HG02970 (cell line): ENCODE results near the gene TMEM108.
"Not testable (repeated sequence)": the region's sequence is repeated elsewhere in the genome, so short reads cannot be mapped to it uniquely, and the experiment has no call there.

ENCODE experiments used
- ATAC-seq: cut with Tn5 transposase; IDR thresholded peaks from one replicate; pipeline ENCODE4 v1.9.1; 2021; ENCODE audit warnings: mild to moderate bottlenecking, moderate library complexity, moderate number of reproducible peaks; ENCODE audit not compliant: unreplicated experiment, low FRiP score

Gene TMEM108

DNA sequence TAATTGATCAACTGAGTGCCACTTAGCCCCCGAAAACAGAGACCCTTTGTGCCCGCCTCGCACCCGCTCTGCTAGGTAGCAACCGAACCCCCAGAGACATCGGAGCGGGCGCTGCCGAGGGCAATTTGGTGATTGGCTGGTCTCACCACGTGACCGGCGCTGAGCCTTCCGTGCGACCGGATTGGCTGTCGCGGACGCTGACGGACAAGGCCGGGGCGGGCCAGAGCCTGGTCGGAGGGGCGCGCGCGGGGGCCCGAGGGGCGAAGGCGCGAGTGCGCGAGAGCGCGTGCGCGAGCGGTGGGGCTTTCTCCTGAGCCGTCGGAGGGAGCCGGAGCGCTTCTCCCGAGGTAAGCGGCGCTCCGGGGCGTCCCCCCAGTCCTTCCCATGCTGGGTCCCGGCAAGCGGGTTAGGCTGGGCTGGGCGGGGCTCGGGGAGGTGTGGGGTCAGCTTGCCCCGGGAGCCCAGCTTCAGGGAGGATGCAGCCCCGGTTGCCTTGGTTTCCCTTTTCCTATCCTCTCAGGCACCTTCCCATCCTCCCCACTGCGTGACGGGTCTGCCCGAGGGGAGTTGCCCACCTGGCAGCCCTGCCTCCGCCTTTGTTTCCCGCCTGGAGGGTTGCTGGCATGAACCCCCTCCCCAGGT, at the start of gene TMEM108:
TSS of gene TMEM108 (plus strand) at position 303 of the 642 bp plus-strand sequence.
- ATAC-seq: no peak

DNA sequence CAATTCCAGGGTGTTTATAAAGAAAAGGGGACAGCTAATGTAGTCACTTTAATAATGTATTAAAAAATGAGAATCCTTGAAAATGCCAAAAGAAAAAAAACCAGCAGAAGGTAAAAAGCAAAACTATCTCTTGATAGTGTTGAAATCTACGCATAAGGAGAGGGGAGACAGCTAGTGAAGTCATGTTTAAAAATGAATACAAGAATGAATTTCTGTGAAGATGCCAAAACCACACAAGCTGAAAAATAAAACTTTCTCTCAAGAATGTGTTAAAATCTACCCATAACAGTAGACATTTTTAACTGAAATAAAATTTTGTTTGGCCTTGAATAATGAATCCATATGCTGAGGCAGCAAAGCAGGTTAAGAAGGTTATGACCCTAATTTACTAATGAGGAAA, 42.2 kb upstream of the TMEM108 start:
- no peak for ATAC-seq

DNA sequence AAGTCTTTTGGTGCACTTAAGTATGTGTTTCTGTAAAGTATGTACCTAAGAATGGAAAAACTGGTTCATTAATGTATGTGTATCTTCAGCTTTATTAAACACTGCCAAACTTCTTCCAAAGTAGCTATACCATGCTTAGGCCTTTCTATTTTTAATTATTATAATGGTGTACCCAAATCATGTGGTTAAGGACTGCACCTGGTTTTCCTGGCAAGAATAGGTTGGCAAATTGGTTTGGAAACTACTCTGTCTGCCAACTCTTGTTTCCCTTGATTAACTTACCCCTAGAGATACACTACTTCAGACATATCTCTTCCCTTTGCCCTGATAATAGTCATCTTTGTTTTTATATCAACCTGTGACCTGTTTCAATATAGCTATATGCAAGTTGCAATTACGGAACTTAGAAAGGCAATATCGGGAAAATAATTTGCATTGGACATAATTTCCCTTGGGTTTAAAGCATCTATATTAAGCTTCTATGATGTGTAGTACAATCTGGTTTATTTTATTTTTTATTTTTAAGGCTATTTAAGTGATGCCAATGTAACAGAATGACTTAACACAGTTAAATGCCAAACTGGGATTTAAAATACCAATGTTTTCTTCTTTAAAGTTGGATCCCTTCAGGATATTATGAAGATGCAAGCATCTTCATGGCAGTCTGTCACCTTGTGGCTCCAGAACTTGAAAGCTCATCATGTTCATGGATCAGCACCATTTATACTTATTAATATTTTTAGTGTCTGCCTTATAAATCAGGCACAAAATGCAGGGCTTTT, 40.6 kb upstream of the TMEM108 start:
- ATAC-seq: no peak

DNA sequence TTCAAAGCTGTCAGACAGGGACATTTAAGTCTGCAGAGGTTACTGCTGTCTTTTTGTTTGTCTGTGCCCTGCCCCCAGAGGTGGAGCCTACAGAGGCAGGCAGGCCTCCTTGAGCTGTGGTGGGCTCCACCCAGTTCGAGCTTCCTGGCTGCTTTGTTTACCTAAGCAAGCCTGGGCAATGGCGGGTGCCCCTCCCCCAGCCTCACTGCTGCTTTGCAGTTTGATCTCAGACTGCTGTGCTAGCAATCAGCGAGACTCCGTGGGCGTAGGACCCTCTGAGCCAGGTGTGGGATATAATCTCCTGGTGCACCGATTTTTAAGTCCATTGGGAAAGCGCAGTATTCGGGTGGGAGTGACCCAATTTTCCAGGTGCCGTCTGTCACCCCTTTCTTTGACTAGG, 33.2 kb upstream of the TMEM108 start:
- ATAC-seq: not testable (repeated sequence)

DNA sequence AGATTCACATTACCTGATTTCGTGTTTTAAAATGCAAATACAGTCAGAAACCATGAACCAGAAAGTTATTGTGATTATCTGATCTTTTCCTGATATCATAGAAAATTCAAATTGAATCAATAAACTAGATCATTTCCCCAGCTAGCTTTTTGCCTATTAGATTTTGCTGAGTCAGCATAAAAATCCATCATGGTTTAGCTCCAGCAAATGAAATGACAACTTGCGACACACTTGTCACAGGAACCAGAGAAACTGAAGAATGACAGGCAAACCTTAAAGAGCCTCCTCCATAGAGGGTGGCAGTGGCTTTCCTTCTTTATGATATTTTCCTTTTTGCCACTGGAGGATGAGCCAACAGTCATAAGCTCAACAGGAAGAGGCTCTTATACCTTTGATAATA, 30.6 kb upstream of the TMEM108 start:
- no peak for ATAC-seq

DNA sequence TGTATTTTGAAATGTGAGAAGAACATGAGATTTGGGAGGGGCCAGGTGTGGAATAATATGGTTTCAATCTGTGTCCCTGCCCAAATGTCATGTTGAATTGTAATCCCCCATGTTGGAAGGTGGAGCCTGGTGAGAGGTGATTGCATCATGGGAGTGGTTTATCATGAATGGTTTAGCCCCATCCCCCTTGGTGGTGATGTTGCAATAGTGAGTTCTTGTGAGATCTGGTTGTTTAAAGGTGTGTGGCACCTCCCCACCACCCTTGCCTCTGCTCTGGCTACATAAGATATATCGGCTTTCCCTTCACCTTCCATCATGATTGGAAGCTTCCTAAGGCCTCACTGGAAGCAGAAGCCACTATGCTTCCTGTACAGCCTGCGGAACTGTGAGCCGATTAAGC, 23.9 kb upstream of the TMEM108 start:
- no peak for ATAC-seq

DNA sequence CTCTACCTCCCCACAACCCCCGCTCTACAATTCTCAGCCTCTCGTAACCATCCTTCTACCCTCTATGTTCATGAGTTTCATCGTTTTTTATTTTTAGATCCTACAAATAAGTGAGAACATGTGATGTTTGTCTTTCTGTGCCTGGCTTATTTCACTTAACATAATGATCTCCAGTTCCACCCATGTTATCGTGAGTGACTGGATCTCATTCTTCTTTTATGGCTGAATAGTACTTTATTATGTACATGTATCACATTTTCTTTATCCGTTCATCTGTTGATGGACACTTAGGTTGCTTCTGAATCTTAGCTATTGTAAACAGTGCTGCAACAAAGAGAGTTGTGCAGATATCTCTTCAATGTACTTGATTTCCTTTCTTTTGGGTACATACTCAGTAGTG, 22.6 kb upstream of the TMEM108 start:
- ATAC-seq: not testable (repeated sequence)

DNA sequence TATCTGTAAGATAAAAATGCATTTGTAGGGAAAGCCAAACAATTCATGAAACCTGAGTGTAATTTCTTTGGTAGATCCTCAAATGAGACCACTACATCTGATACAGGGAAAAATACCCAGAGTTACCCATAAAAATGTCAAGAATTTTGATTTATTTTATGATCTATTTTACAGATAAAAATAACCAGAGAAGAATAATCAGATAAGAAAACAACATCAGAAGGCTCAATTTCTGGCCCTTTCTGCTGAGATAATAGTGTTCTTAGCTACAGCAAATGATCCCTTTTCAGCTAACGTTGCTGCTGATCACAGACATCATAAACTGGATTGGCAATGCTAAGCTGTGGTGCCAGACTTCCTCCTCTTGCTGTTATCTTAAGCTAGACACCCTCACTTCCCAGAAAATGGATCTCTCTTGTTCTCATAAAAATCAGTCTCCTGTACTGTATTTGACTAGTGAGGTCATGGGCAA, 21.3 kb upstream of the TMEM108 start:
- ATAC-seq: no peak

DNA sequence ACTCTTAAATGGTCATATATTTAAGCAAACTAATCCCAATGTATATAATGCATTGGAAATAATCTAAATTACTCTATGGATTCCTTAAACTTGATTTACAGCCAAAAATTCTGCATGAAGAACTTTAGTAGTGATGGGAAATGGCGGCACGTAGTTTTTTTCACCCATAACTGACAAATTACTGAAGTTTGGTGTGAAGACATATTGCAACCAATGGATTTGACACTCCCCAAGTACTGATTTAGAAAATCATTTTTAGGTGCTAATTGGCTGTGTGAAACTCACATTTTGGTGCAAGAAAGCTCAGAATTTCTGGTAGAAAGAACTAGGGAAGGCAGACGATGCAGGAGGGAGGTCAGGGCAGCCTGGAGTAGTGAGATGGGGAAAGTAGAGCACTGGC, 19.3 kb upstream of the TMEM108 start:
- ATAC-seq: no peak

DNA sequence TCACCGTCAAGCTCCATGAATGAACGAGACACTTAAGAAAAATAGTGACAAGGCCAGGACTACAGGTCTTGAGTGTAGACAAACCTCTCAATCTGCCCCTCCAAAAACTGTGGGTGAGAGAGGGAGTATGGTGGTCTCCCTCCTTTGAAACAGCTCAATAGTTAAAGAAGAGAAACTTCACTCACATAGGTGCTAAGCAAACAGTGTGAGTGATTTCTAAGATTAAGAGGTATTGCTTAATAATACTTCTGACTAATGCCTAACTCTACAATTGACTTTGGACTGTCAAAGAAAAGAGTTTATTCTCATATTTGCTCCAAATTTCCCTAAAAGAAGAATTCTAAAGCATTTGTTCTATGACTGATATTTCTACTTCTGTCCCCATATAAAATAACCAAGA, 17.0 kb upstream of the TMEM108 start:
- ATAC-seq: no peak

DNA sequence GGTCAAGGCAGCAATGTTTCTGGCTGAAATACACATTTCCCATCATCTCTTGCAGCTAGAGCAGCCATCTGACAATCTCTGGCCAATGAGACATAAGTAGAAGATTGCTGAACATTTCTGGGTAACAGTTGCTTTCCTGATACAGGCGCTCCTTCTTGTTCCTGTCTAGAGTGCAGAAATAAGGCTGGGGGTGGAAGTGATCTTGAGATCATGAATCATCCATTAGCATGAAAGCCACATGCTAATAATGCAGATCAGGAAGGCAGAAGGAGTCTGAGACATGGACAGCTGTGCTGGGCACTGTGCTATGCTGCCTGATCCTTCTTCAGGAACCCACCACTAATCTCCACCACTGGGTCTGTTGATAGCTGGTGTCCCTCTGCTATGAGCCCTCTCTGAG, 14.8 kb upstream of the TMEM108 start:
- ATAC-seq: no peak

DNA sequence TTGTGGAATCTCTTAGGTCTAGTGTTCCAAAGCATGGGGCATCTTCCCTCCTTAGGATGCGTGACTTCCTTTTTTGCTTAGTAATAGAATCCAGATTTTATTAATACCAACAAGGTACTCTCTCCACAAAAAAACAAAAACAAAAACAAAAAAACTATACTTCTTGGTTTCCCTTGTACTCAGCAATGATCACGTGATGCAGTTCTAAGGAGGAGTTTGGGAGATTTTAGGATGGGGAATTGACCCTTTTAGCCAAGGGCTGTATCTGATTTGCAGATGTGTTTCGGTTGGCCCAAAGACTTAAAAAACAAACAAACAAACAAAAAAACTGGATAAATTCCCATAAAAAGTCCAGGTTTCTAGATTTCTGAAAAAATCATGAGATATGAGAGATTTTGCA, 12.6 kb upstream of the TMEM108 start:
- no peak for ATAC-seq

DNA sequence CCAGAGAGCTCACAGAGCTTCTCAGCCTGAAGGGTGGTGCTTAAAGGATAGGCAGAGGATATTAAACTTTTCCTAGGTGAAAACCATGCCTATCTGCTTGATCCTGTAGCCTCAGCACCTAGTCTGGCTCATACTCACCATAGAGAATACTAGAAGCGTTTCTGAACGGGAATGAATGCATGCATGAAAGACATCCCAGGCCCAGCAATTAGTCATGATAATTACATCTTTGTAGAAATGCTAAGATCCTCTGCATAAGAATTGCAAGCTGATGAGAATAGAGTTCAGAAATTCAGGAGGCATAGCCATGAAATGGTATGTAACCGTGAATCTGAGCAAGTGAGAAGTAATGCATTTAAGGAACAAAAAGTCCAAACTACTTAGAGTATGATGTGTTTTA, 5.9 kb upstream of the TMEM108 start:
- ATAC-seq: no peak

DNA sequence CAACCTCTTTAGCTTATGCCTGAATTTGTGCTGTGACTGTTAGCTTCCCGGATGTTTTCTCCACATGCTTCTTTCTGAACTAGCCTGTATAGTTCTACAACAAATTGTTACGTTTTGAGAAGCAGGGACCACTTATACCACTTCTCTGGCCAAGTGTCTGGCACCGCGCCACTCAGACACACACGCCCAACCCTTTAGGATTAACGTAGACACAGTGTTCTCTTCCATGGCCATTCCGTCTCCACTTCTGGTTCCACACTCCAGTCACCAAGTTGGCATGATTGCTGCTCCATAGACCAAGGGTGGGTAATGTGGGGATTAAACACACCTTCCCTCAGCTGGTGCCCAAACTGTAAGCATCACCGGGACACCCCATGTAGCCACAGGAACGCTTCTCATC, 755 bp upstream of the TMEM108 start:
- ATAC-seq: no peak

DNA sequence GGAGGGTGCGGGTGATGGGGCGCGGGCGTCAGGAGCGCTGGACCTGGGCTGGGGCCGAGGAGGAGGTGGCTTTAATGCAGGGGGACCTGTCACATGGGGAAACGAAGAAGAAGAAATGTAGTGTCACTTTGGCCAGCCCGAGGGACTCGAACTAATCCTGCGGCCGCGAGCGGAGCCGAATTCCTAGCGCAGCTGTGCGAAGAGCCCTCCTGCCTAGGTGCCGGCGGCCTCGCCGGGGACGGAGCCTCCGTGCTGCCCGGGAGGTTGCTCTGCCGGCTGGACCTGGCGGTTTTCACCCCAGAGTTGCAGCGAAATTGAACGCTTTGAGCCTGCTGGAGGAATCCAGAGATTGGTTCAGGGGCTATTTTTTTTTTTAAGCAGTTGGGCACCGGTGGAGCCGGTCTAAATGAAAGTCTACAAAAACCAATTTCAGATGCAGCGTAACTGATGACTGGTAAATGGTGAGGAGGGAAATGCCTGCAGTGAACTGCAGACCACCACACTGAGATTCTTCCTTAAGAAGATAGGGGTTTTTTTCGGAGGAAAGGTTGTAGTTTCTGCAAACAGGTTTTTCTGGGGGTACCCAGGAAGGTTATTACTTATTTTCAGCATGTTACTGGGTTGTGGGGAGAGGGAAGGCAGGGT, 662 bp downstream of the TMEM108 start:
- ATAC-seq: no peak

DNA sequence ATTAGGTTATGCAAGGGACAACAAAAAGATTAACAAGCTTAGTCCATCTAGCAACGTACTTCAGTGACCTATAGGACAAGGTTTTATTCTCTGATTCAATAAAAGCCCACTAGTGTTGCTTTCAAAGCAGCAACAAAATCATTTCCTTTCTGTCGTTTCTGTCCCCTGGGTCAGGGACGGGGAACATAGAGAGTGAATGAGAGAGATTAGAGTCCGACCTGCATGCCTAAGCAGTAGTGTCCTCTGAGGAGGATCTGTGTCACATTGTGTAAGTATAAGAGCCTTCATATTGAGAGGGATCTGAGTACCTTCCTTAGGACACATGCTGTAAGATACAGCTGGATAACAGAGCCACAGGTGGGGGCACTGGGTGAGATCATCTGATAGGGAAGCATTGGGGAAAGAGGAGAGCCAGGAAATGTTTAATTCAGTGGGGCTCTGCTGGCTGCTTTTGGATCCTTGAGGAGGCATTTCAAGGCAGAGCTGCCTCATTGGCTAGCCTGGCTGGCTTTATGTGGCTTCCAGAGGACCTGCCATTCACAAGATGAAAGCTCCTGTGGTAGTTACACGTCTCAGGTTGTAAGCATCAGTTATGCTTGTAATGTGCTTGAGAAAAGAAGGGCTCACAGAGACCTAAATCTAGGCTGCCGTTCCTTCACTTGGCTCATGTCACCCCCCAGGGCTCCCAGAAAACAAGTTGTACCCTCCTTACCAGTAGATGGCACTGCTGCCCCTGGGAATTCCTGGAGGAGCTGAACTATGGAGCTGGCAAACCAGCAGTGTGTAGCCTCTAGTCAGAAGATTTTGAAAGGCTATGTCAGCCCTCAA, 2.7 kb downstream of the TMEM108 start:
- ATAC-seq: no peak

DNA sequence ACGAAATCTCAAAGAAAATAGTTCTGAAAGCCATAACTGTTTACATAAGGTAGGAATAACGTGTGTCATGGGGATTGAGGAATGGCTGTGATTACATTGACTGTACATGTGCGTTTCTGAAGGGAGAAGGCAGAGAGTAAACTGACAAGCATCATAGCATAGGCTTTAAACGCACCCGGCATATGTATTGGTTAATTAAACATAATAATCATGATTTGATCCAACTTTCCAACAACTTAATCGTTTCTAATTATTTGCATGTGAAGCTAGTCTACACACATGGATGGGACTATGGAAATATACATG, 3.3 kb downstream of the TMEM108 start:
- no peak for ATAC-seq

DNA sequence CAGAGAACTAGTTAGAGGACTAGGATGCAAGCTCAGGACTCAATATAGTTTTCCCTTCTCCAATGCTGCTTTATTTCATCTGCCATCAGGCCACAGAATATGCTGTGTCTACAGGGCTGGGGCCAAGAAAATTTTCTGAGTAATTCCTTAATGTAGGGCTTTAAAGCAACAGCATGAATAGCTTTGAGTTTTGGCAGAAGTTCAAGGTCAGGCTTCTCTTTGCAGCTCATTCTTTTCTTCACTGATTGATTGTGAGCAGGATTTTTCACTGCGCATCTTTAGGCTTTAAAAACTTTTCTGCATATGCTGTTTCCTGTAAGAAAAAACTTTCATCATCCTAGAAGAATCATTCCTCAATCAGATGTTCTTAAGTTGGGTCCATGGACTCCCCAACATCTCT, 4.6 kb downstream of the TMEM108 start:
- no peak for ATAC-seq

DNA sequence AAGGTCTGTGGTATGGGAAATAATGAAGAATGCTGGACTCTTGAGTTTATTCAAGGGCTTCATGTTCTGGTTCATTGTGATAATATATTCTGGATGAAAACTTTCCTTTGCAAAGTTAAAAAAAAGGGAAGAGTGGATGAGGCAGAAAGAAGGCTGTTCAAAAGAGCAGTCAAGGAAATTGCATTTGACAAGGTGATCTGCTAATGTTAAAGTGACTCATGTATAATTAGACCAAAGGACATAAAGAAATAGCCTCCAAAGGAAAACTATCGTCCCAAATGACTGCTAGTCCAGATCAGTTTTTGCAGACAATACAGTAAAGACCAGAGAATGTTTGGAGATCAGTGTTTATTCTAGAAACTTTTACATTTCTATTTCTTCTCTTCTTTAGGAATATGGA, 9.8 kb downstream of the TMEM108 start:
- ATAC-seq: no peak

DNA sequence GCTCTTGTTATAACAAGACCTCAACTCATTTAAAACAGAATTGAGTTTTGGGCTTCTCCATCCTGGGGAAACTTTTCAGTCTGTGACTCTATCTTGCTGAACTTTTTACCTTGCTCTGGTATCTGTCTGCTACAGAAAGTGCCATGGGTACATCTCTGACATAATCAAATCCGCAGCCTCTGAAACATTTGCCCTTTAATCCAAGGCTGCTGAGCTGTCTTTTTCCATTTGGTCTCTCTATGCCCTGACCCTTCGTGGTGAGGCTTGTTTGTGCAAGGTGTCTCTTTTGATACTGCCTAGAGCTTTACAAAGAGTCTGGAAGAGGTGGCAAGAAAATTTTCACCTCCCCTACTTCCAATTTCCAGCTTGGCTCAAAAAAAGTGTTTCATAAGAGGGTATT, 11.3 kb downstream of the TMEM108 start:
- ATAC-seq: no peak

DNA sequence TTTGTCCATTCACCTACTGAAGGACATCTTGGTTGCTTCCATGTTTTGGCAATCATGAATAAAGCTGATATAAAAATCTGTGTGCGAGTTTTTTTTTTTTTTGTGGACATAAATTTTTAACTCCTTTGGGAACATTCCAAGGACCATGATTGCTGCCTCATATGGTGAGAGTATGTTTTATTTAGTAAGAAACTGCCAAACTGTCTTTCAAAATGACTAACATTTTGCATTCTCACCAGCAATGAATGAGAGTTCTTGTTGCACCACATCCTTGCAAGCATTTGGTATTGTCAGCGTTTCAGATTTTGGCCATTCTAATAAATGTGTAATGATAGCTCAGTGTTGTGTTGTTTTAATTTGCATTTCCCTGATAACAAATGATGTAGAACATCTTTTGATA, 12.7 kb downstream of the TMEM108 start:
- no peak for ATAC-seq
